Smooth muscle cell (in vitro differentiated cells): ENCODE data around the gene DOCK2. TPM values are rescaled to one million over a fixed set of nuclear protein-coding genes. Genes with fewer than 3 reads are reported as not detected.

ENCODE experiments used
- DNase-seq: peaks from one replicate; lab custom pipeline; 2025; ENCODE audit not compliant: unreplicated experiment; lab: John Stamatoyannopoulos, UW
- H2AFZ ChIP-seq: fragments of 200-600 bp; sonication (generic); 2 replicates; pipeline ENCODE4 v1.6.0; 2016; ENCODE audit warnings: antibody characterized with exemption, low read depth, mild to moderate bottlenecking
- H3F3A ChIP-seq: fragments of 200-600 bp; sonication (generic); 2 replicates; pipeline ENCODE4 v1.6.0; 2017; ENCODE audit warnings: antibody characterized with exemption, low read depth
- H3K27ac ChIP-seq: fragments of 200-600 bp; sonication (generic); 2 replicates; pipeline ENCODE4 v1.5.1; 2016; ENCODE audit warnings: low read depth, mild to moderate bottlenecking
- H3K27me3 ChIP-seq: fragments of 200-600 bp; sonication (generic); 2 replicates; pipeline ENCODE4 v1.6.1; 2016; ENCODE audit warnings: low read depth, mild to moderate bottlenecking
- H3K36me3 ChIP-seq: fragments of 200-600 bp; sonication (generic); 2 replicates; pipeline ENCODE4 v1.5.1; 2016; ENCODE audit warnings: low read depth
- H3K4me1 ChIP-seq: fragments of 200-600 bp; sonication (generic); 2 replicates; pipeline ENCODE4 v1.5.1; 2016; ENCODE audit warnings: low read depth
- H3K4me2 ChIP-seq: fragments of 200-600 bp; sonication (generic); 2 replicates; pipeline ENCODE4 v1.6.0; 2016; ENCODE audit warnings: mild to moderate bottlenecking
- H3K4me3 ChIP-seq: fragments of 200-600 bp; sonication (generic); 2 replicates; pipeline ENCODE4 v1.5.1; 2016; ENCODE audit warnings: mild to moderate bottlenecking
- H3K79me2 ChIP-seq: fragments of 200-600 bp; sonication (generic); 2 replicates; pipeline ENCODE4 v1.6.0; 2016; ENCODE audit warnings: low read depth, mild to moderate bottlenecking
- H3K9ac ChIP-seq: fragments of 200-600 bp; sonication (generic); 2 replicates; pipeline ENCODE4 v1.6.0; 2016; ENCODE audit warnings: low read depth
- H3K9me3 ChIP-seq: fragments of 200-600 bp; sonication (generic); replicated peaks from 2 replicates; pipeline ENCODE4 v1.5.1; 2016; ENCODE audit warnings: low read depth
- H4K20me1 ChIP-seq: fragments of 200-600 bp; sonication (generic); 2 replicates; pipeline ENCODE4 v1.6.0; 2016; ENCODE audit warnings: low read depth
- WGBS: methylation state at CpG from one replicate; pipeline ENCODE4 v1.1.7; 2016; ENCODE audit warnings: low lambda C conversion rate; 5-methylcytosine and 5-hydroxymethylcytosine counted together
- polyA plus RNA-seq: library from polyadenylated mRNA; unstranded; fragments of >200 nt; fragmentation: Nextera tagmentation; extraction: Ambion mirVana; gene quantifications from 2 replicates; pipeline ENCODE4 v1.2.1, GENCODE V29; 2016
- total RNA-seq: library from RNA; depleted of rRNA; stranded (reverse); fragments of >200 nt; gene quantifications from 2 replicates; pipeline ENCODE4 v1.2.3, GENCODE V29; 2014
- TF ChIP-seq, protein P1 (sequence below): fragments of 200-600 bp; sonication (generic); IDR thresholded peaks from 2 replicates; pipeline ENCODE4 v1.5.1; 2017; ENCODE audit warnings: borderline replicate concordance, mild to moderate bottlenecking, antibody characterized with exemption; ENCODE audit not compliant: insufficient read depth, poor library complexity, severe bottlenecking

The DOCK2 gene
- total and polyA plus RNA-seq, 2 experiments from 2014 or later: 0.73 to 3.0 TPM

DNA sequence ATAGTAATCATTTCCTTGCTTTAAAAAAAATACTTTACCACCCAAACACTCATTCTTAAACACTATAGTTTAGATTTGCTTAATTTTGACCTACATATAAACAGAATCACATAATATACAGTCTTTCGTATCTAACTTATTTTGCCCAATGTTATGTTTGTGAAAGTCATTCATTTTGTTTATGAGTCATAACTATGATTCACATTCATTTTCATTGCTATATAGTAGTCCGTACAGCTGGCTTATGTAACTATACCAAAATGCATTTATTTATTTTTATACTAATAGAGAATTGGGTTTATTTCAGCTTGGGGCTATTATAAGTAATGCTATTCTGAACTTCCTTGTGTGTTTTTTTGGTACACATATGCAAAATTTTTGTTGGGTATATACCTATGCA lies 434.7 kb downstream of the DOCK2 start:
- Histone ChIP-seq H3K4me3 (no peak overlapping the region), H3K27ac (no peak overlapping the region), H3F3A (no peaks in the 10 kb centered on the region), H3K9me3 (no peaks in the 10 kb centered on the region), H3K79me2 (no peaks in the 10 kb centered on the region), H3K9ac (no peak overlapping the region), H3K4me2 (no peak overlapping the region), H2AFZ (no peak overlapping the region), H3K4me1 (no peaks in the 10 kb centered on the region), H3K27me3 (peaks cover 19% of the 10 kb centered on the region), H3K36me3 (no peaks in the 10 kb centered on the region), H4K20me1 (no peaks in the 10 kb centered on the region)
- no peak for DNase-seq
- 93% methylated on average over 2 of the region's 2 CpGs for WGBS
- TF ChIP-seq, protein P1, sequence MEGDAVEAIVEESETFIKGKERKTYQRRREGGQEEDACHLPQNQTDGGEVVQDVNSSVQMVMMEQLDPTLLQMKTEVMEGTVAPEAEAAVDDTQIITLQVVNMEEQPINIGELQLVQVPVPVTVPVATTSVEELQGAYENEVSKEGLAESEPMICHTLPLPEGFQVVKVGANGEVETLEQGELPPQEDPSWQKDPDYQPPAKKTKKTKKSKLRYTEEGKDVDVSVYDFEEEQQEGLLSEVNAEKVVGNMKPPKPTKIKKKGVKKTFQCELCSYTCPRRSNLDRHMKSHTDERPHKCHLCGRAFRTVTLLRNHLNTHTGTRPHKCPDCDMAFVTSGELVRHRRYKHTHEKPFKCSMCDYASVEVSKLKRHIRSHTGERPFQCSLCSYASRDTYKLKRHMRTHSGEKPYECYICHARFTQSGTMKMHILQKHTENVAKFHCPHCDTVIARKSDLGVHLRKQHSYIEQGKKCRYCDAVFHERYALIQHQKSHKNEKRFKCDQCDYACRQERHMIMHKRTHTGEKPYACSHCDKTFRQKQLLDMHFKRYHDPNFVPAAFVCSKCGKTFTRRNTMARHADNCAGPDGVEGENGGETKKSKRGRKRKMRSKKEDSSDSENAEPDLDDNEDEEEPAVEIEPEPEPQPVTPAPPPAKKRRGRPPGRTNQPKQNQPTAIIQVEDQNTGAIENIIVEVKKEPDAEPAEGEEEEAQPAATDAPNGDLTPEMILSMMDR: no peak

DNA sequence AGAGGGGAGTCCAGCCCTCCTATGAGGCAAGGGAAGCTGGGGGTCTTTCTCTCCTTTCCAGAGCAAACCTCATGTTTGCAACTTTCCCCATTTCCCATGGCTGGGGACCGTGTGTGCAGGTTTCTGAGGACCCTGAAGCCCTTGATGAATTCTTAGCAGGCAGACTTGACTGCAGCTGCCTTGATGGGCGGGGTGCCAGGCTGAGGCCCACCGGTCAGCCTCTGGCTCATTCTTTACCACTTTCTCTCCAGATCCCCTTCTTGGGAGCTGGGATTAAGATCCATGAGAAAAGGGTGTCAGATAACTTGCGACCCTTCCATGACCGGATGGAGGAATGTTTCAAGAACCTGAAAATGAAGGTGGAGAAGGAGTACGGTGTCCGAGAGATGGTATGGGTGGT lies 438.6 kb downstream of the DOCK2 start:
- WGBS: 90% methylated on average over 7 of the region's 7 CpGs
- H3K9me3 ChIP-seq: no peaks in the 10 kb centered on the region
- no peaks in the 10 kb centered on the region for H3K36me3 ChIP-seq
- no peaks in the 10 kb centered on the region for H3K79me2 ChIP-seq
- no peak overlapping the region for H3K9ac ChIP-seq
- H3F3A ChIP-seq: no peaks in the 10 kb centered on the region
- H2AFZ ChIP-seq: no peak overlapping the region
- H3K27me3 ChIP-seq: peaks cover 19% of the 10 kb centered on the region
- TF ChIP-seq, protein P1: no peak
- DNase-seq: no peak
- no peaks in the 10 kb centered on the region for H4K20me1 ChIP-seq
- no peak overlapping the region for H3K4me3 ChIP-seq
- H3K4me2 ChIP-seq: no peak overlapping the region
- H3K27ac ChIP-seq: no peak overlapping the region
- H3K4me1 ChIP-seq: no peaks in the 10 kb centered on the region

DNA sequence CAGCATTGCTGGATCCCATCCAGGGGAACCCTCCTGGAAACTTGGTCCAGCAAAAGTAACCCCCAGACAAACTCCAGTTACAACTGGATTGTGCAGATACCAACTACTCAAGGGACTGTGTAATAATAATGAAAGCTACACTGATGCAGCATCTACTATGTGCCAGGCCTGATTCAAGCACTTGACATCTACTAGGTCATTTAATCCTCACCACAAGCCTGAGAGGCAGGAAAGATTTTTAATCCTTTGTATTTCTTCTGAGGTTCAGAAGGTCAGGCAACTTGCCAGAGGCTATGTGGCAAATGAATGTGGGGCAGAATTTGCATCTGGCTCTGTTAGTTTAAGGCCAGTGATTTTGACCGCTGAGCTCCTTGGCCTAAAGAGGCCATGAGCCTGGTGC lies 439.1 kb downstream of the DOCK2 start:
- no peaks in the 10 kb centered on the region for H4K20me1 ChIP-seq
- no peak for DNase-seq
- 94% methylated on average over 1 of the region's 1 CpG for WGBS

DNA sequence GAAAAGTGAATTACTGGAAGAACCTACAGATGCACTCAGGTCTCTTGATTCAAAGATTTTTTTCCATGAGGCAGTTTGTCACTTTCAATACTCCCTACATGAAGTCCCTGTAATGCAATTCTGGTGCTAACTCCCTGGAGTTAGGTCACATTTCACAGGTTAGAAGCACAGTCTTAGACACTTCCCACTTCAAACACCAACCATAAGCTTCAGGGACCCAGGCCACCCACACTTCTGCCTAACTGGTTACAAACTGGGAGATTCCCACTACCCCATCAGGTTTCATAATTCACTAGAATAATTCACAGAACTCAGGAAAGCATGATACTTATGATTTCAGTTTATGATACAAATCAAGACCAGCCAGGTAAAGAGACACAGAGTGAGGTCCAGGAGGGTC lies 439.7 kb downstream of the DOCK2 start:
- no peak overlapping the region for H3K4me2 ChIP-seq
- H3K4me3 ChIP-seq: no peak overlapping the region
- H3K27ac ChIP-seq: no peak overlapping the region
- no peak overlapping the region for H2AFZ ChIP-seq
- no peaks in the 10 kb centered on the region for H3K79me2 ChIP-seq
- H3K36me3 ChIP-seq: no peaks in the 10 kb centered on the region
- H3K27me3 ChIP-seq: peaks cover 19% of the 10 kb centered on the region
- DNase-seq: no peak
- TF ChIP-seq, protein P1: no peak
- H3K4me1 ChIP-seq: no peaks in the 10 kb centered on the region
- H4K20me1 ChIP-seq: no peaks in the 10 kb centered on the region
- H3F3A ChIP-seq: no peaks in the 10 kb centered on the region
- H3K9me3 ChIP-seq: no peaks in the 10 kb centered on the region
- no peak overlapping the region for H3K9ac ChIP-seq

More for the DNA sequence above, 439.1 kb downstream of the DOCK2 start:
- Histone ChIP-seq H3K4me1 (no peaks in the 10 kb centered on the region), H3K27me3 (peaks cover 19% of the 10 kb centered on the region), H3F3A (no peaks in the 10 kb centered on the region), H3K4me3 (no peak overlapping the region), H3K4me2 (no peak overlapping the region), H3K9me3 (no peaks in the 10 kb centered on the region), H3K9ac (no peak overlapping the region), H3K36me3 (no peaks in the 10 kb centered on the region), H3K27ac (no peak overlapping the region), H3K79me2 (no peaks in the 10 kb centered on the region), H2AFZ (no peak overlapping the region)
- TF ChIP-seq, protein P1: no peak
